ENCODE measurements around the gene EIF1B. TPM values are rescaled to one million over a fixed set of nuclear protein-coding genes. Genes with fewer than 3 reads are reported as not detected.

EIF1B gene
- total RNA-seq, 2 experiments from 2014 or later: 68.9 to 70.4 TPM

GRCh38 chr3:40307176-40307575 is 2.3 kb upstream of the EIF1B start:
- ChIA-PET POLR2A (no interaction called here), CTCF (interaction anchor here (0.6 to 0.7 kb wide), 2 partner anchors 24 to 131 kb away, joined by 3 read pairs; no protein-coding TSS in a partner anchor)

- ChIA-PET POLR2A (interaction anchor here (0.6 to 1.6 kb wide), 4 partner anchors 76 to 148 kb away, joined by 3 to 5 read pairs (median 4); partner anchors contain the start of gene RPL14), CTCF (interaction anchor here (0.9 to 1.9 kb wide), 4 partner anchors 46 to 130 kb away, joined by 3 to 15 read pairs (median 4); no protein-coding TSS in a partner anchor)
Measured at GRCh38 chr3:40308725-40309417, 636 bp upstream of the EIF1B start.

GRCh38 chr3:40309925-40310695 is 603 bp downstream of the EIF1B start:
- ChIA-PET POLR2A (interaction anchor here (1.0 kb wide), 1 partner anchor 142 kb away, joined by 4 read pairs; no protein-coding TSS in a partner anchor), CTCF (interaction anchor here (1.4 to 1.9 kb wide), 2 partner anchors 17 to 118 kb away, joined by 5 to 15 read pairs; no protein-coding TSS in a partner anchor)

GRCh38 chr3:40310705-40311104 is 1.2 kb downstream of the EIF1B start:
- POLR2A ChIA-PET: no interaction called here
- CTCF ChIA-PET: interaction anchor here (1.4 kb wide), 1 partner anchor 16 kb away, joined by 5 read pairs; no protein-coding TSS in a partner anchor

GRCh38 chr3:40312661-40313226 is 3.2 kb downstream of the EIF1B start:
- POLR2A ChIA-PET: interaction anchor here (0.6 kb wide), 1 partner anchor 123 kb away, joined by 3 read pairs; no protein-coding TSS in a partner anchor

GRCh38 chr3:40313975-40314860 is 4.7 kb downstream of the EIF1B start:
- CTCF ChIA-PET: interaction anchor here (1.1 to 1.8 kb wide), 3 partner anchors 9 to 122 kb away, joined by 3 to 10 read pairs (median 4); no protein-coding TSS in a partner anchor
- POLR2A ChIA-PET: no interaction called here

More at GRCh38 chr3:40312661-40313226, 3.2 kb downstream of the EIF1B start:
- CTCF ChIA-PET: no interaction called here

- ChIA-PET CTCF (interaction anchor here (0.6 to 2.3 kb wide), 14 partner anchors 9 to 141 kb away, joined by 3 to 9 read pairs (median 3); partner anchors contain the start of gene RPL14), POLR2A (no interaction called here)
Measured at GRCh38 chr3:40317061-40317855, 7.8 kb downstream of the EIF1B start.

- CTCF ChIA-PET: interaction anchor here (1.8 kb wide), 1 partner anchor 130 kb away, joined by 8 read pairs; no protein-coding TSS in a partner anchor
- POLR2A ChIA-PET: interaction anchor here (0.6 kb wide), 1 partner anchor 119 kb away, joined by 10 read pairs; no protein-coding TSS in a partner anchor
Measured at GRCh38 chr3:40321818-40322217, 12.3 kb downstream of the EIF1B start.

- ChIA-PET POLR2A (no interaction called here), CTCF (interaction anchor here (1.0 kb wide), 1 partner anchor 10 kb away, joined by 3 read pairs; no protein-coding TSS in a partner anchor)
Measured at GRCh38 chr3:40323946-40324345, 14.4 kb downstream of the EIF1B start.

- CTCF ChIA-PET: interaction anchor here (1.0 kb wide), 1 partner anchor 9 kb away, joined by 3 read pairs; no protein-coding TSS in a partner anchor
- POLR2A ChIA-PET: no interaction called here
Measured at GRCh38 chr3:40324621-40325020, 15.1 kb downstream of the EIF1B start.

GRCh38 chr3:40325465-40325864 is 16.0 kb downstream of the EIF1B start:
- ChIA-PET POLR2A (no interaction called here), CTCF (interaction anchor here (1.6 kb wide), 1 partner anchor 8 kb away, joined by 4 read pairs; no protein-coding TSS in a partner anchor)

GRCh38 chr3:40328374-40328773 is 18.9 kb downstream of the EIF1B start:
- ChIA-PET POLR2A (no interaction called here), CTCF (interaction anchor here (0.7 to 1.5 kb wide), 4 partner anchors 9 to 1552 kb away, joined by 3 to 4 read pairs (median 4); no protein-coding TSS in a partner anchor)

GRCh38 chr3:40329071-40329470 is 19.6 kb downstream of the EIF1B start:
- CTCF ChIA-PET: no interaction called here
- POLR2A ChIA-PET: no interaction called here

- CTCF ChIA-PET: no interaction called here
- POLR2A ChIA-PET: no interaction called here
Measured at GRCh38 chr3:40332684-40333083, 23.2 kb downstream of the EIF1B start.

GRCh38 chr3:40333416-40333815 is 23.9 kb downstream of the EIF1B start:
- ChIA-PET POLR2A (no interaction called here), CTCF (interaction anchor here (0.6 to 1.9 kb wide), 3 partner anchors 9 to 101 kb away, joined by 3 to 5 read pairs (median 3); no protein-coding TSS in a partner anchor)

GRCh38 chr3:40333852-40334251 is 24.3 kb downstream of the EIF1B start:
- ChIA-PET CTCF (interaction anchor here (0.6 to 1.9 kb wide), 3 partner anchors 10 to 100 kb away, joined by 3 to 5 read pairs (median 3); no protein-coding TSS in a partner anchor), POLR2A (no interaction called here)

GRCh38 chr3:40336101-40336500 is 26.6 kb downstream of the EIF1B start:
- CTCF ChIA-PET: no interaction called here

More at GRCh38 chr3:40336101-40336500, 26.6 kb downstream of the EIF1B start:
- POLR2A ChIA-PET: no interaction called here

Measured in activated CD8-positive, alpha-beta memory T cell treated with anti-CD3 and anti-CD28 coated beads for 36 hours (primary cell).